GM15510 (cell line): ENCODE data around the gene PPL.

Experiments
- POLR2A ChIP-seq: IDR thresholded peaks from 3 replicates; pipeline ENCODE4 v1.6.1; 2011; ENCODE audit warnings: borderline replicate concordance; ENCODE audit not compliant: insufficient read length; ENCODE audit errors: extremely low read depth

The PPL gene

GRCh38 chr16:4893103-4893862 is 43.7 kb downstream of the PPL start:
- TF ChIP-seq POLR2A, result no peak

DNA sequence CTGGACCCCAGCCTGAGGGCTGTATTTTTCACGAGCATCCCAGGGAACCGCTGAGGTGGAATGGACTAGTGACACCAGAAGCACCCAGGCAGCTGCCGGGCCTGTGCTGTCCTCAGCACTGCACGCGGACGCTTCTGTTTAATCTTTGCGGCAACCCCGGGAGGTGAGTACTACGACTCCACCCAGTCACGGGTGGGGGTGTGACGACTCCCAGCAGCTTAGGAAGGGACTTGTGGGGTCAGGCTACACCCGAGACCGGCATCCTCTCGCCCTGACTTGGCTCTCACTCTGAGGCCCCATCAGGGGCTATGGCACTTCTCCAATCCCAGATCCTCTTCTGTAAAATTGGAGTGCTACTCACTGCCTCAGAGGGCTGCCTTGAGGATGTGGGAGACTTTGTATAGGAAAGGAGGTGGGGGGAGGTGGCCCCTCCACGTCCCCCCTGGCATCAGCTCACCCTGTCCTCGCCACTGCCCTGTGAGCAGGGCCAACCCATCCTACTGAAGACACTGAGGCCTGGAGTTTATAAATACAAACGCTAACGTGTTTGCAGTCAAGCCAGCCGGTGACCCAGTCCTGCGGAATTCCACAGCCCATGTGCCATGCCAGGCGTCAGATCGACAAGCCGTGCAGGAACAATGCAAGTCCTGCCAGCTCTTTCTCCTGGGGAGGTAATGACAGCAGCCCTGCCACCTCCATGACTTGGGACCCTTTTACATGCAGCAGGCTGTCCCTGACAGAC is 44.4 kb downstream of the PPL start:
- no peak for TF ChIP-seq POLR2A

- TF ChIP-seq POLR2A, result no peak
Measured at GRCh38 chr16:4891886-4892216, 45.1 kb downstream of the PPL start.

DNA sequence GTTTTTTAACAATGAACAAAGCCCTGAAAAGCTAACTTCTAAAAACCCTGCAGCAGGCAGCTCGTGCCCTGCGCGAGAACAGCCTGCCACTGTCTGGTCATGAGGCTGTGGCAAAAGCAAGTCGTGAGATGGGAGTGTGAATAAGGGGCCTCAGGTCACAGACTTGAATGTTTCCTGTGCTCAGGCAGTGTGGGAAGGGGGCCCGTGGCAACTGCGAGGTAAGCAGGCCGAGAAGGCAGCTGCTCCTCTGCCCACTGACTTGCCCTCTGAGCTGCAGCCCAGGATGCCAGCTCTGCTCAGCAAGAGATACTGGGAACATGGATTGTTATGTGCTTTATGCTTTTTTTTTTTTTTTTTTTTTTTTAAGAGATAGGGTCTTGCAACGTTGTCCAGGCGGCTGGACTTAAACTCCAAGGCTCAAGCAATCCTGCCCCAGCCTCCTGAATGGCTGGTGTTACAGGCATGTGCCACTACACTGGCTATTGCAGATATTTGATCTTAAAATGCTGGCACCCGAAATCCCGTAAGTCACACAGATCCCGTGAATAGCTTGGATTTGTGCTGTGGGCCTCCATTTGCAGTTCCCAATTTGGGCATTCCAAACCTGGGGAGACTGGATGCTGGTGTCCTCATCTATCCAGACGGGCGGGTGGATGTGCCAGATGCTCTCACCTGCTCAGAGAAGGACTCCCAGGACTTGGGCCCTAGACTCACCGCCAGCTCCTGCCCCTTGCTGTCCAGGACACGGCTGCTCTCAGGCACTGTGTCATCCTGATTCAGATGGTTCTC is 45.7 kb downstream of the PPL start:
- TF ChIP-seq POLR2A, result no peak

DNA sequence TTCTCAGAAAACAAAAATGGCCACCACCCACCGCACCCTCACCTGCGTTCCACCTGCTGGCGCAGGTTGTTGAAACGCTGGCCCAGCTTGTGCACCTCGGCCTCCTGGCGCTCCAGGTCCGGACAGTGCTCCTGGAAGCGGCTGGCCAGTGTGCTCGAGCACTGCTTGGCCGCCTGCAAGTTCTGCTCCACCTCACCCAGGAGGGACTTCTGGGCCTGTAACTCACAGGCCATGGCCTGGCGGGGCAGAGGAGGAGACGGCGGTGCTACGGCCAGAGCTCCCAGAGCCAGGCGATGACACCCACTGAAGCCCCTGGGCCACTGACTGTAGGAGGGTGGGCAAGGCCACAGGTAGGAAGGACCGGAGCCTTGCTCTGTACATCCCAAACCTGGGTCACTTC is 46.3 kb downstream of the PPL start:
- TF ChIP-seq POLR2A, result no peak

DNA sequence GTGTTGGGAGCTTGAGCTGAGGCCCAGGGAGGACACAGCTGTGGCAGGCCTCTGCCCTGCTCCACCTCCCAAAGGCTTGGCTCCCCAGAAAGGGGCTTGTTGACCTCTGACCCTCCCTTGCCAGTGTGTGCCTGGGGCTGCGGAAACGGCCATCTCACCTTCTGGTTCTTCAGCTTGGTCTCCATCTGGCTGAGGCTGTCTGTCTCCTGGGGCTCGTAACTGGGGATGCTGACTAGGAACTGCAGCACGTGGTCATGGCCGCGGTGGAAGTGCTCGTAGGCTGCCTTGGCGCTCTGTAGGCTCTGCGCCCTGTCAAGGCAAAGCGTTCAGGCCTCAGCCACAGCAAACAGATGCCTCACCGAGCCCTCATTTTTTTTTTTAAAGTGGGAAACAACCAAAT is 46.9 kb downstream of the PPL start:
- no peak for TF ChIP-seq POLR2A

GRCh38 chr16:4888428-4889135 is 48.4 kb downstream of the PPL start:
- no peak for TF ChIP-seq POLR2A

GRCh38 chr16:4886151-4886550 is 50.8 kb downstream of the PPL start:
- no peak for TF ChIP-seq POLR2A

GRCh38 chr16:4884972-4885874 is 51.7 kb downstream of the PPL start:
- TF ChIP-seq POLR2A, result no peak

DNA sequence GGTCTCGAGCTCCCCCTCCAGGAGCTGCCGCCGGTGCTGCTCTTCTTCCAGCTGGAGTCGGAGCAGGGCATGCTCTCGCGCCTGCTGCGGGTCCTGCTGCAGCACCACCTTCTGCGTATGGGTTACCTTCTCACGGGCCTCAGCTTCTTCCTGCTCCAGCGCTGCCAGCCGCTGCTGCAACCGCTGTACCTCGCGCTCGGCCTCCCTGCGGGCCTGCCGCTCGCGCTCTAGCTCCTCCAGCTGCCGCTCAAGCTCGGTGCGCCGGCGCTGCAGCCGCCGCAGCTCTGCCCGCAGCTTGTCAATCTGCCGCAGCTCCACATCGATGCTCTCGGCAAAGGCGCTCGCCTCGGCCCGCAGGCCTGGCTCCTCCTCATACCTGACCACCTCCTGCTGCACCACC is 52.7 kb downstream of the PPL start:
- no peak for TF ChIP-seq POLR2A

DNA sequence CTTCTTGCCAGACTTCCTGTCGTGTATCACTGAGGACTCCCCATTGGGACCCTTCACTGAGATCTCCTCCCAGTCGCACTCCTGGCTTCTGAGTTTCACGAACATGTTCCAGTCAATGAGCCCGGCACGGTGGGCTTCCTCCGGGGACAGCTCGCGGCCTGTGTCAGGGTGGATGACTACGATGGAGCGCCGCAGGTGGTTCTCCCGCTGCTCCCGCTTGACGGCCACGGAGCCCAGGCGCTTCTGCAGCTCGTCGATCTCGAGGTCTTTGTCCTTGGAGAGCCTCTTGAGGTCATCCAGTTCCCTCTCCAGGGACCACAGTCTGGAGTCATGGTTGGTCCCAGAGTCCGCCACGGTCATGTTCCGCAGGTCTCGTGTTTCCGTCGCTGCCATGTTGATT is 53.4 kb downstream of the PPL start:
- TF ChIP-seq POLR2A, result no peak

- TF ChIP-seq POLR2A, result no peak
Measured at GRCh38 chr16:4882633-4883285, 54.2 kb downstream of the PPL start.

GRCh38 chr16:4882000-4882632 is 54.8 kb downstream of the PPL start:
- no peak for TF ChIP-seq POLR2A

- TF ChIP-seq POLR2A, result no peak
Measured at GRCh38 chr16:4880006-4880580, 56.9 kb downstream of the PPL start.
